GM12864 (cell line): ENCODE data around the gene ABHD6.

ENCODE experiments used
- DNase-seq: peaks from one replicate; pipeline ENCODE4 v3.0.0-alpha.2; 2011; ENCODE audit warnings: low read depth
- H3K4me3 ChIP-seq: 2 replicates; pipeline ENCODE4 v1.5.1; 2011; ENCODE audit warnings: mild to moderate bottlenecking, low read depth, low read length, control low read depth
- CTCF ChIP-seq: IDR thresholded peaks from 2 replicates; pipeline ENCODE4 v1.5.1; 2011; ENCODE audit warnings: low read depth, mild to moderate bottlenecking, moderate library complexity, low read length, control low read depth, inconsistent platforms; ENCODE audit errors: missing control alignments

ABHD6 gene

GRCh38 chr3:58251631-58252035 lies 14.0 kb downstream of the ABHD6 start:
- H3K4me3 ChIP-seq: no peak overlapping the region
- no peak for TF ChIP-seq CTCF
- DNase-seq: no peak

- DNase-seq: no peak
- H3K4me3 ChIP-seq: no peak overlapping the region
- no peak for TF ChIP-seq CTCF
Observed at GRCh38 chr3:58254144-58254543, 16.6 kb downstream of the ABHD6 start.

DNA sequence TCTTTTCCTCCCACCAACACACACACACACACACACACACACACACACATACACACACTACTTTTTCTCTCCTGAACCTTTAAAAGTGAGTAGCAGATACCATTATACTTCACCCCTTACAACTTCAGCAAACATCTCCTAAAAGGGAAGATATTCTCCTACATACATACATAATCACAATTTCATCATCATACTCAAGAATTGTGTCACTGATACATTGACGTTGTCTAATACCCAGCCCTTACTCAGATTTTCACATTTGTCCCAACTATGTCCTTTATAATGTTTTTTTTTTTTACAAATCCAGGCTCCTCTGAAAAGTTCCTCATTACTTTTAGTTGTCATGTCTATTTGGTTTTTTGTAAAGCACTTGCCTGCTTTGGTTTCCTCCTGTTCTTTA lies 18.5 kb downstream of the ABHD6 start:
- H3K4me3 ChIP-seq: no peak overlapping the region
- no peak for DNase-seq
- TF ChIP-seq CTCF: no peak

- no peak for DNase-seq
- no peak for TF ChIP-seq CTCF
- H3K4me3 ChIP-seq: no peak overlapping the region
Observed at GRCh38 chr3:58256511-58256910, 18.9 kb downstream of the ABHD6 start.

GRCh38 chr3:58258392-58259055 lies 20.9 kb downstream of the ABHD6 start:
- DNase-seq: no peak
- no peak for TF ChIP-seq CTCF
- H3K4me3 ChIP-seq: no peak overlapping the region

GRCh38 chr3:58260261-58260731 lies 22.7 kb downstream of the ABHD6 start:
- H3K4me3 ChIP-seq: no peak overlapping the region
- no peak for TF ChIP-seq CTCF
- no peak for DNase-seq

DNA sequence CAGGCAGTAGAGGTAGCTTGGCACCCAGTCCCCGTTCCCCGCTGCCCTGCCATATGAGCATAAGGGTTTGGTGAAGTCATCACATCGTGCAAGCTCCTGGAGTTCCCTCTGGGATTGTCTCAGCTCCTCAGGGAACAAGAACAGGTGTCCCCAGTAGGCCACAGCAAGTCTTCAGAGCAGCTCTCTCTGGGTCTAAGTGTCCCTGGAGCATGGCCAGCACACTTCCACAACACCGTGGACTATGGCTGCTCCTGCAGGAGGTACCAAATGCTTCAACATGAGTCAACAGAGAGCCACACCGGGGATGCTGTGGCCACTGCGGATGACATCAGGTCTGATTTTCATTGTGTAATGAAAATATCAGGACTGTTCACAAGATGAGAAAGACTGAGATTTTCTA lies 23.1 kb downstream of the ABHD6 start:
- no peak overlapping the region for H3K4me3 ChIP-seq
- no peak for TF ChIP-seq CTCF
- no peak for DNase-seq
